ENCODE data around the gene CMC2. TPM values are rescaled to one million over a fixed set of nuclear protein-coding genes. Genes with fewer than 3 reads are reported as not detected.

Gene CMC2
- total RNA-seq, 1 experiment from 2014 or later = 64.2 TPM

DNA sequence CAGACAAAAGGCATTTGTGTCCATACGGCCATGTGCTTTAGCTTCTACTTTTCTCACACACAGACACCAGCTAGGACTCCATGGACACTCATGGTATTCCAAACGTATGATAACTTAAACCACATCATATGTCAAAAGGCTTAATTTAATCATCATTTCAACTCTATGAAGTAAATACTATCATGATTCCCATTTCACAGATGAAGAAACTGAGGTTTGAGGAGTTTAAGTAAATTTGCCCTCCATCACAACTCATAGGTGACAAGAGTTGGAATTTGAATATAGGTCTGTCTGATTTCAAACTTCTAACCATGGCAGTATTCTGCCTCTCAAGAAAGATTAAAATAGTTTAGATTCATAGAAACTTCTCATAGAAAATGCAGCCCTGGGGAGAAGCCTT lies 43.8 kb downstream of the CMC2 start:
- Mint-ChIP-seq H3K9me3 (peaks cover 13 to 20% of the 10 kb centered on the region in 2 experiments; a peak in 4 of 5 replicates), H3K4me3 (no peak overlapping the region), H3K27ac (no peak overlapping the region), H3K4me1 (no peaks in the 10 kb centered on the region), H3K27me3 (ENCODE audit: low read depth) (peaks cover 5% of the 10 kb centered on the region; the same call in 1 of the 2 replicates), H3K36me3 (ENCODE audit: insufficient read depth in 1 of 3, low read depth in 3 of 3) (peaks cover 0 to 5% (median 4%) of the 10 kb centered on the region in 3 experiments; a peak in 2 of 7 replicates)
- no peak overlapping the region for H3K27ac ChIP-seq (ENCODE audit: insufficient read length, low read depth, low read length)
- H3K18ac ChIP-seq (ENCODE audit: insufficient read length, low read depth, low read length) = no peak overlapping the region
- H3K79me1 ChIP-seq (ENCODE audit: insufficient read depth, low read depth, low read length, poor library complexity, severe bottlenecking) = no peaks in the 10 kb centered on the region
- no peak overlapping the region for H4K91ac ChIP-seq (ENCODE audit: insufficient read length, low read depth, low read length)
- H3K23me2 ChIP-seq (ENCODE audit: insufficient read length, low read depth, low read length, poor library complexity, severe bottlenecking) = no peaks in the 10 kb centered on the region
- no peak overlapping the region for H3K9ac ChIP-seq (ENCODE audit: extremely low read depth, insufficient read length, low read length)
- no peak overlapping the region for H4K8ac ChIP-seq (replicated peaks; ENCODE audit: insufficient read length, low read depth, low read length)
- no peak overlapping the region for H2BK20ac ChIP-seq (ENCODE audit: low read depth, low read length, poor library complexity, severe bottlenecking)
- no peak overlapping the region for H3K56ac ChIP-seq (ENCODE audit: insufficient read length, low read depth, low read length)
- WGBS (ENCODE audit: extremely low coverage, insufficient read length, low lambda C conversion rate) = no CpG with 5 or more reads among the region's 2 CpGs
- H4K5ac ChIP-seq (ENCODE audit: insufficient read length, low read depth, low read length) = no peak overlapping the region
- H2BK12ac ChIP-seq (ENCODE audit: insufficient read length, low read depth, low read length) = no peak overlapping the region
- no peak overlapping the region for H3T11ph ChIP-seq (ENCODE audit: low read length)
- H3K4me2 ChIP-seq (ENCODE audit: insufficient read depth, insufficient read length, low read length) = no peak overlapping the region
- H2BK15ac ChIP-seq (ENCODE audit: low read depth, low read length) = no peak overlapping the region
- no peaks in the 10 kb centered on the region for H3K79me2 ChIP-seq (ENCODE audit: insufficient read depth, low read length)
- H2BK5ac ChIP-seq (ENCODE audit: insufficient read length, low read length) = no peak overlapping the region
- H2AFZ ChIP-seq (ENCODE audit: low read length) = no peak overlapping the region
- no peaks in the 10 kb centered on the region for H3K4me1 ChIP-seq (ENCODE audit: insufficient read depth, low read length)
- H3K27me3 ChIP-seq (ENCODE audit: insufficient read depth, low read length) = no peaks in the 10 kb centered on the region
- H4K20me1 ChIP-seq (ENCODE audit: control insufficient read depth, insufficient read depth, insufficient read length) = peaks cover 2% of the 10 kb centered on the region
- H2BK120ac ChIP-seq (ENCODE audit: low read depth, low read length, poor library complexity, severe bottlenecking) = no peak overlapping the region
- no peak overlapping the region for H3K14ac ChIP-seq (ENCODE audit: insufficient read depth, low read length)
- no peaks in the 10 kb centered on the region for H3K9me3 ChIP-seq (ENCODE audit: control insufficient read depth, low read depth, low read length)
- no peak overlapping the region for H3K4ac ChIP-seq (ENCODE audit: low read depth, low read length)
- DNase-seq = no peak
- no peak overlapping the region for H3K23ac ChIP-seq (ENCODE audit: insufficient read length, low read depth, low read length)
- TF ChIP-seq, protein P1, sequence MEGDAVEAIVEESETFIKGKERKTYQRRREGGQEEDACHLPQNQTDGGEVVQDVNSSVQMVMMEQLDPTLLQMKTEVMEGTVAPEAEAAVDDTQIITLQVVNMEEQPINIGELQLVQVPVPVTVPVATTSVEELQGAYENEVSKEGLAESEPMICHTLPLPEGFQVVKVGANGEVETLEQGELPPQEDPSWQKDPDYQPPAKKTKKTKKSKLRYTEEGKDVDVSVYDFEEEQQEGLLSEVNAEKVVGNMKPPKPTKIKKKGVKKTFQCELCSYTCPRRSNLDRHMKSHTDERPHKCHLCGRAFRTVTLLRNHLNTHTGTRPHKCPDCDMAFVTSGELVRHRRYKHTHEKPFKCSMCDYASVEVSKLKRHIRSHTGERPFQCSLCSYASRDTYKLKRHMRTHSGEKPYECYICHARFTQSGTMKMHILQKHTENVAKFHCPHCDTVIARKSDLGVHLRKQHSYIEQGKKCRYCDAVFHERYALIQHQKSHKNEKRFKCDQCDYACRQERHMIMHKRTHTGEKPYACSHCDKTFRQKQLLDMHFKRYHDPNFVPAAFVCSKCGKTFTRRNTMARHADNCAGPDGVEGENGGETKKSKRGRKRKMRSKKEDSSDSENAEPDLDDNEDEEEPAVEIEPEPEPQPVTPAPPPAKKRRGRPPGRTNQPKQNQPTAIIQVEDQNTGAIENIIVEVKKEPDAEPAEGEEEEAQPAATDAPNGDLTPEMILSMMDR (conservative IDR thresholded peaks at IDR 0.05) = no peak
- no peak overlapping the region for H2AK5ac ChIP-seq (ENCODE audit: insufficient read length, low read length)
